ACHN (cell line): ENCODE data around the gene PTBP3.
A peak's percentile ranks its signal among the peaks of the same experiment; 100 is the strongest.
"Not testable (repeated sequence)": the region's sequence is repeated elsewhere in the genome, so short reads cannot be mapped to it uniquely, and the experiment has no call there.

ENCODE experiments used
- DNase-seq: peaks from one replicate; pipeline ENCODE4 v3.0.0-alpha.2; 2015
- in situ Hi-C: cut with HindIII; loops from 2 replicates; pipeline ENCODE4 v1.10.0; 2017; ENCODE audit warnings: low sequenced_read_pairs, low pct_ligation_motif_present, low pct_unique_long_range_greater_than_20kb

Gene PTBP3

DNA sequence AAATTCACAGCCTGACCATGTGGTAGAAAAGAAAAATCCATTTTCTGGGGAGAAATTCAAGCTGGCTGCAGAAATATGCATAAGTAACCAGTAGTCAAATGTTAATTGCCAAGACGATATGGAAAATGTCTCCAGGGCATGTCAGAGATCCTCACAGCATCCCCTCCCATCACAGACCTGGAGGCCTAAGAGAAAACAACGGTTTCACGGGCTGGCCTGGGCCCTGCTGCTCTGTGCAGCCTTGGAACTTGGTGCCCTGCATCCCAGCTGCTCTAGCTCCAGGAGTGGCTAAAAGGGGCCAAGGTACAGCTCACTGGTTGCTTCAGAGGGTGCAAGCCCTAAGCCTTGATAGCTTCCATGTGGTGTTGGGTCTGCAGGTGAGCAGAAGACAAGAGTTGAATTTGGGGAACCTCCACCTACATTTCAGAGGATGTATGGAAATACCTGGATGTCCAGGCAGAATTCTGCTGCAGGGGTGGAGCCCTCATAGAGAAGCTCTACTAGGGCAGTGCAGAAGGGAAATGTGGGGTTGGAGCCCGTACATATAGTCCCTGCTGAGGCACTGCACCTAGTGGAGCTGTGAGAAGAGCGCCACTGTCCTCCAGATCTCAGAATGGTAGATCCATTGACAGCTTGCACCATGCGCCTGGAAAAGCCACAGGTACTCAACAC, 49.7 kb downstream of the PTBP3 start:
- DNase-seq = peak; percentile 20
- in situ Hi-C loops = no loop called here

DNA sequence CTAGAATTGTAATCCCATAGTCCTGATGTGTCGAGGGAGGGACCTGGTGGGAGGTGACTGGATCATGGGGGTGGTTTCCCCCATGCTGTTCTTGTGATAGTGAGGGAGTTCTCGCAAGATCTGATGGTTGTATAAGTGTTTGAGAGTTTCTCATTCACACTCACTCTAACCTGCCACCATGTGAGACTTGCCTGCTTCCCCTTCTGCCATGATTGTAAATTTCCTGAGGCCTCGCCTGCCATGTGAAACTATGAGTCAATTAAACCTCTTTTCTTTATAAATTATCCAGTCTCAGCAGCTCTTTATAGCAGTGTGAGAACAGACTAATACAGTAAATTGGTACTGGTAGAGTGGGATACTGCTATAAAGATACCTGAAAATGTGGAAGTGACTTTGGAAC, 50.6 kb downstream of the PTBP3 start:
- in situ Hi-C loops, DNase-seq: not testable (repeated sequence)

DNA sequence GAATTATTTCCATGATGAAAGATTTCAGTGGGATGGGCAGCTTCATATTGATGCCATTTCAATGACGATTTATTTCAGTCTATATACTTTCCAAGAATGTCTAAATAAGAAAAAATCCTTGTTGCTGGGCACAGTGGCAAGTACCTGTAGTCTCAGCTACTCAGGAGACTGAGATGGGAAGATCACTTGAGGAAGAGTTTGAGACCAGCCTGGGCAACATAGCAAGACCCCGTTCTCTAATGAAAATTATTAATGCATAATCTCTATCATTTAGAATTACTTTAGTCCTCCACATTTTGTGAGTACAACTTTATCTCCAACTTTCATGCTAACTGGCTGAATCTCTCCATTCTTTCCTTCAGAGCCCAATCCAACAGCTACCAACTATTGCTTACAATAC, 52.5 kb downstream of the PTBP3 start:
- in situ Hi-C loops = no loop called here
- DNase-seq = no peak

DNA sequence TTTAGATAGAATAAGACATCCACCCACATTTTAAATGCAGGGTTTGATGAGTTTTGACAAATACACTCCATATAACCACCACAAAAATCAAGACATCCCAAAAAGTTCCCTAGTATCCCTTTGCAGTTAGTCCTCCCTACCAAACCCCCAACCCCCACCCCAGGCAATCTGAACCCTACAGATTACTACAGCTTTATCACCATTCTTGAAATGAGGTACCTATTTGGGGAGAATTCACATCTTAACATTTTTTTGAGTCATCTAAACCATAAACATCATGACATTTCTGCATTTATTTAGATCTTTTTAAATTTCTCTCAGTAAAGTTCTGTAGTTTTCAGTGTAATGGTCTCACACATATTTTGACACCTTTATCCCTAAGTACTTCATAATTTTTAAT, 53.9 kb downstream of the PTBP3 start:
- in situ Hi-C loops = no loop called here
- no peak for DNase-seq

DNA sequence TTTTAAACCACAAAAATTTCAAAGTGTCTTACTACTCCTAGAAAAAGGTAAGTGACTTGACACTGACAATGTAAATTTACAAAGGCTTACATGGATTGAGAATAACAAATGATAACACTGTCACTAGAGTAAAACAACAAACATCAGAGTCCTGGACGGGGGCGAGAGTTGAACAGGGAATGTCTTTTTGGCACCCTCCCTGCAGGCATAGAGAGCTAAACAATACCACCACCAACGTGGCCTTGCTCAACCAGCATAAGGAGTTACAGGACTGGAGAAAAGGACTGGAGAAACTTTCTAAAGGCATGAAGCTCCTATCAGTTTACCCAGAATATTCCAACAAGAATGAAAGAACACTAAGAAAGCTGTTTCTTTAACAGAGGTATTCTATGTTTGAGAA, 55.3 kb downstream of the PTBP3 start:
- in situ Hi-C loops = no loop called here
- no peak for DNase-seq

DNA sequence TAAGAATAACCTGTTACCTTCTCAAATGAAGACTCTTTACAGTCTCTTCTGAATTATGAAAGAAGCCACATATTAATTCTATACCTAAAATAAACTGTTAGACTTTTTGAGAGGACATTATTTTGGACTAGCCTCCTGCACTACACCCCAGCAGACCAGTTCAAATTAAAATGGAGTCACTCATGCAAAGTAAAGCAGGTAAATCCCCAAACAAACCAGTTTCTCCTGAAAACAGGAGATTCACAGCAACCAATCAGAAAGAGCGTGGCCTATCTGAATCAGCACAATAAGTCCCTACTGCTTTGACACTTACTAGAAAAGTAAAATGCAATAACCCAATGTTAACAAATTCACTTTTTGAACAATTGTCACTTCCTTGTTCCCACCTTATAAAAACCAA, 58.8 kb downstream of the PTBP3 start:
- no peak for DNase-seq
- in situ Hi-C loops = no loop called here

DNA sequence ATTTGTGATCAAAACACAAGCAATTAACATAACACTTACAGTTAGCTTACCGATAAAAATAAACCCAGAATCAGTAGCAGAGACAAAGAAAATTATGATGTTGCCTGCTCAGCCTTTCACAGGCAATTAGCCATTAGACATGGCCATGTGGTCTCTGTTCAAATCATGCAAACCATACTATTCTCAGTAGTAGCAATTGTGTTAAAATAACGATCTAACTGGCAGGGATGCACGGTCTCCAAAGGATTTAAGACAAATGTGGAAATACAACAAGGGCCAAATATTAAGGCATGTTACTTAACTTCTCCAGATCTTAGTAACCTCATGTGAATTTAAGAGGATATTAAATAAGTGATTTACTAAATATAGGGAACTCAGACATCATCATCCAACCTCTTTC, 59.5 kb downstream of the PTBP3 start:
- in situ Hi-C loops = no loop called here
- no peak for DNase-seq

DNA sequence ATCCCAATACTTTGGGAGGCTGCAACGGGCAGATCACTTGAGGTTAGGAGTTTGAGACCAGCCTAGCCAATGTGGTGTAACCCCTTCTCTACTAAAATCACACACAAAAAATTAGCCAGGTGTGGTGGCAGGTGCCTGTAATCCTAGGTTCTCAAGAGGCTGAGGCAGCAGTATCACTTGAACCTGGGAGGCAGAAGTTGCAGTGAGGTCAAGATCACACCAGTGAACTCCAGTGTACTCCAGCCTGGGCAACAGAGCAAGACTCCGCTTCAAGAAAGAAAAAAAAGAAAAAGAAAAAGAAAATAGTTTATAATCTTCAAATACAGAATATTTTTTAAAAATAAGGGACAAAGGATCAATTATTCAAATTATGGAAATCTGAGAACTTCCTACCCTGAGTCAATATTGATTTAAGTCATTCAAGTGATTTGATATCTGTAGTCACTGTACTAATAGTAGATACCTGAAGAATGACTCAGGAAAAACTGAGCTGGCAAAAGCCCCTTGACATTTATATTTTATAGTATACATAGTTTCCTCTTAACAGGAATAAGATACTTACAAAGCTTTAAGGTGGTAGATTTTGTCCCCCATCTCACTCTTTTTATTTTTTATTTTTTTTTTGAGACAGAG, 61.8 kb downstream of the PTBP3 start:
- no peak for DNase-seq
- in situ Hi-C loops = no loop called here

DNA sequence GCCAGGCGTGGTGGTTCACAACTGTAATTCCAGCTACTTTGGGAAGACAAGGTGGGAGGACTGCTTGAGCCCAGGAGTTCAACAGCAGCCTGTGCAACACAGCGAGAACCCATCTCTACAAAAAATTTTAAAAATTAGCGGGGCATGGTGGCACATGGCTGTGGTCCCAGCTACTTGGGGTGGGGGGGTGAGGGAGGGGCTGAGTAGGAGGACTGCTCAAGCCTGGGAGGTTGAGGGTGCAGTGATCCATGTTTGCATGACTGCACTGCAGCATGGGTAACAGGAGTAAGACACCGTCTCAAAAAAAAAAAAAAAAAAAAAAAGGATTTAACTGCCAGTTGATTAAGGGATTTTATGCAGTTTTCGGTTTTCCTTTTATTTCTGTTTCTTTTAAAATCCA, 65.0 kb downstream of the PTBP3 start:
- in situ Hi-C loops = no loop called here

DNA sequence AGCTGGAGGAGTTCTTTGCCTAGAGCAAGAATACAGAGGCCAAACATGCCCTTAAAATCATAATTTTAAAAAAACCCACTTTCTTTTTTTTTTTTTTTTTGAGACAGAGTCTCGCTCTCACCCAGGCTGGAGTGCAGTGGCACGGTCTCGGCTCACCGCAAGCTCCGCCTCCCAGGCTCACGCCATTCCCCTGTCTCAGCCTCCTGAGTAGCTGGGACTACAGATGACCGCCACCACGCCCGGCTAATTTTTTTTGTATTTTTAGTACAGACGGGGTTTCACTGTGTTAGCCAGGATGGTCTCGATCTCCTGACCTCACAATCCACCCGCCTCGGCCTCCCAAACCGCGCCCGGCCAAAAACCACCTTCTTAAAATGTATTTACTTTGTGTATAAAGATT, 66.3 kb downstream of the PTBP3 start:
- in situ Hi-C loops, DNase-seq: not testable (repeated sequence)

More for the DNA sequence above, 65.0 kb downstream of the PTBP3 start:
- DNase-seq = no peak

DNA sequence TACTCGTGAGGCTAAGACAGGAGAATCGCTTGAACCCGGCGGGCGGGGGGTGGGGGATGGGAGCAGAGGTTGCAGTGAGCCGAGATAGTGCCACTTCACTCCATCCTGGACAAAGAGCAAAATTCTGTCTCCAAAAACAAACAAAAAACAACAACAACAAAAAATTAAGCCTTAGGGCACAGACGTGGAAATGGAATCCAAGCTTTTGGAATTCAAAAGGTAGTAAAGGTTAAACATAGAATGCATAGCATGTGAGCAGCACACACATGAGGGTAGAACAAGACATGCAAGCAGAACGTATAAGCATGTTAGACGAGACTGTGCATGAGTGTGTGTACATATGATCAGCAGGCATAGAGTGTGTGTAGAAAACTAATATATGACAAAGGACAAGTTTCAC, 68.0 kb downstream of the PTBP3 start:
- in situ Hi-C loops = no loop called here
- no peak for DNase-seq

DNA sequence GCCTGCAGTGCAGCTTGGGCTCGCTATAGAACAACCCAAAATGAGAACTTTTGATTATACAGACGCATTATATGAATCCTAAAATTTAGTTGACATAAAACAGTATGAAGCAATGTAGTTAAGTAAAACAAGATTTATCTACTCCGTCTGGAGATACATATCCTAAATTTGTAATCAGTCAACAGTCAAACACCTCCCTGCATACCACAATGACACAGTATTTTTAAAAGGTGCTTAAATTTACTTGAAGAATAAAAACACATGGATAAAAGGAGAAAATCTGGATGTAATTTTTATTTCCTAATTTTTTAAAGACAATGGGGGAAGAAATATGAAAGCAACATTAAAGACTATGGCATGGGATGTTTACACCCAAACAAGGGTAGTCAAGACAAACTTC, 70.8 kb downstream of the PTBP3 start:
- DNase-seq = no peak
- in situ Hi-C loops = no loop called here

DNA sequence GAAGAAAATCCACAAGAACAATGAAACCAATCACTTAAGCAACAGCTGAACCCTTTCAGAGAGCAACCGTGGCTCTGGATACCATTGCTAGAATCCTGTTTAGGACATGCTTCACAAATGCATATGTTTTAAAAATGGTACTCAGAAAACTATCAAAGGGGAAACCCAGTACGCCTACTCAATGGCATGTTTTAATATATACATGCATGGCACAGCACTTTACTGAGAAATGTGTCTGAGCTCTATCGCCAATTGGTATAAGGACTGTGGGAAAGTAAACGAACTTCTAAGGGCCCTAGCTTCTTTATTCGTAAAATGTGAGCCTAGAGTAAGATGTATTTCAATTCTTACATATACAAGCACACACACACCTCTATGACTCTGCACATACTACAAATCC, 72.3 kb downstream of the PTBP3 start:
- DNase-seq = no peak
- in situ Hi-C loops = no loop called here

DNA sequence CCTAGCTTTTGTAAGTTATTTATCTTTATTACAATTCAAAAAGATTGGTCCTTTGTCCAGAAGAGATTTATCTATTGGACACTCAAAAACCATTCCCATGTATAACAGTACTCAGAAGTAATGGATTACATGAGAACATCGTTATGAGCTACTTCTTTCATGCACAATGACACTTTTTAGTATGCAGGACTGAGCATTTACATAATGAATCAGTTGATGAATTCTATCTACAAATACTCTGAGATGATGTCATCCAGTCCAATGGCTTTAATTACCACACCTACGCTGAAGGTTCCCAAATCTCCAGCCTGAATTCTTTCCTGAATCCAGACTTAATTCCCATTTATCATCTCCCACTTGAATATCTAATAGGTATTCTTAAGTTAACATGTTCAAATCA, 75.3 kb downstream of the PTBP3 start:
- in situ Hi-C loops = no loop called here
- DNase-seq = no peak

DNA sequence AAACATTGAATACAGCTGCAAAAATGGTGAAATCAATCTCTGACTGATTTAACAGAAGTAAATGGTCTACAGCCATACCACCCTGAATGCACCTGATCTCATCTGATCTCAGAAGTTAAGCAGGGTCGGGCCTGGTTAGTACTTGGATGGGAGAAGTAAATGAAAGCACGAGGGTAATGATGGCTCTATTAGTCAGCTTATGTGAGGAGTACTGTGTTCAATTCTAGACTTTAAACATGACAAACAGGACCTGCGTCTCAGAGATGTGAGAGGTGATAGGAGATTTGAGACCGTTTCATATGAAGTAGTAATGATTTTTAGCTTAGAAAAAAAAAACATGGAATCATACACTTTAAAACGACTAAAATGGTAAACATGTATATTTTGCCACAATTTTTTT, 81.2 kb downstream of the PTBP3 start:
- in situ Hi-C loops = no loop called here
- DNase-seq = no peak

DNA sequence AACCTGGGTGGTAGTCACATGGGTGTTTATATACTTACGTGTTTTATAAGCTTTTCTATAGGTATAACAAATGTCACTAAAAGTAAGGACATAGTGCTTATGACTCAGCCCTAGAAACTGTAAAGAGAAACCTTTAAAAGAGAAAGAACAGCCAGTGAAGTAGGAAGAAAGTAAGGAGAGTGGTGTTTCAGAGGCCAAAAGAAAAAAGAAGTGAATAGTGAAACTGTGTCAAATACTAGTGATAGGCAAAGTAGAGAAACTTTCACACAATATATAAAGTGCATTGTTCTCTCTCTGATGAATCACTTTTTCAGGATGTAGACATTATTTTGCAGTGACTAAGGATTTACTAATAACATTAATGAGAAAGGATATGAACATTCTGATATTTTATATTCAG, 84.1 kb downstream of the PTBP3 start:
- in situ Hi-C loops = no loop called here
- DNase-seq = no peak

DNA sequence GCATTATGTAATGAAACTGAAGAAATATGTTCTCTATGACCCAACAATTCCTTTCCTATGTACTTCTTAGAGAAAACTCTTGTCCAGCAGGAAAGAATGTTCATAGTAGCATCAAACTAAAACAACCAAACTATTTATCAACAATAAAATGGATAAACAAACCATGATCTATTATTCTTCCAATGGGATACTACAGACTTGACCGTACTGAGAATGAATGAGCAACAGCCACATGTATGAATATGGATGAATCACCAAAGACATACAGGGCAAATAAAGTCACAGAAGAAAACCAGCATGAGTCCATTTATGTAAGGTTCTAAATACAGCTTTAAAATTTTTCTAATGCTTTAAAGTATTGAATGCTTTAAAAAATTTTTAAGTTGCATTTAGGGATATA, 84.7 kb downstream of the PTBP3 start:
- no peak for DNase-seq
- in situ Hi-C loops = no loop called here

DNA sequence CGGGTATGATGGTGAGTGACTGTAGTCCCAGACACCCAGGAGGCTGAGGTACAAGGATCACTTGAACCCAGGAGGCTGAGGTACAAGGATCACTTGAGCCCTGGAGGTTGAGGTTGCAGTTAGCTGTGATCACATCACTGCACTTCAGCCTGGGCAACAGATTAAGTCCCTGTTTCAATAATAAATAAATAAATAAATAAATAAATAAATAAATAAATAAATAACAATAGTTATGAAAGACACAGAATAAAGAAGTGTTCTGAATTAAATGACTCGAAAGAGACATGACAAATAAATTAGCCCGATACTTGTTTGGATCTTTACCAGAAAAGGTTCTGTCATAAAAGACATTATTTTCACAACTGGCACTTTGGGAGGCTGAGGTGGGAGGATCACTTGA, 86.3 kb downstream of the PTBP3 start:
- in situ Hi-C loops = no loop called here
- DNase-seq = no peak

DNA sequence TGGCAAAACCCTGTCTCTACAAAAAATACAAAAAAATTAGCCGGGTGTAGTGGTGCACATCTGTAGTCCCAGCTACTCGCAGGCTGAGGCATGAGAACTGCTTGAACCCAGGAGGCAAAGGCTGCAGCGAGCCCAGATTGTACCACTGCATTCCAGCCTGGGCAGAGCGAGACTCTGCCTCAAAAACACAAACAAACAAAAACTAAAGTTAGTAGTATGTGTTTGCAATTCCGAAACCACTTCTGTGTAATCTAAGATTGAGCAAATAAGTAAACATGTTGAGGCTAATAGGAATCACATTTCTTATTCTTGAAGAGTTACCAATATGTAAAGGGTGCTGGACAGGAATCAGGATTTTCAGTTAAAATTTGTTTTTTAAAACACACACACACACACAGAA, 88.3 kb downstream of the PTBP3 start:
- in situ Hi-C loops = no loop called here
- DNase-seq = no peak

DNA sequence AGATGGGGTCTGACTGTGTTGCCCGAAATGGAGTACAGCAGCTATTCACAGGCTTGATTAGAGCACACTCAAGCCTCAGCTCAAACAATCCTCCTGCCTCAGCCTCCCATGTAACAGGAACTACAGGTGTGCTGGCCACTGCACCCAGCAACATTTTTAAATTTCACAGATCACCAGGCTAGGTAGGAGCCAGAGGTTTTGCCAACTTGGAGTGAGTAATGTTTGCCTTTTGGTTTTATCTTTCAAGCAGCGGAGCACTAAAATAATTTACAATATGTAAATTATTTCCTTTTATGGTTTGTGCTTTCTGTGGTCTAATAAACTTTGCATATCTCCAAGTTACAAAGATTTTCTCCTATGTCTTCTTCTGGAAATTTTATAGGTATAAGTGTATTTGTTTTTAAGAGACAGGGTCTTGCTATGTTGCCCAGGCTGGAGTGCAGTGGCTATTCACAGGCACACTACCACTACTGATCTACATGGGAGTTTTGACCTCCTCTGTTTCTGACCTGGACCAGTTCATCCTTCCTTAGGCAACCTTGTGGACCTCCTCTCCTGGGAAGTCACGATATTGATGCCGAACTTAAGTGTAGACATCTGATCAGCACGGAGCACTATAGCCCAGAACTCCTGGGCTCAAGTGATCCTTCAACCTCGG, 91.1 kb downstream of the PTBP3 start:
- in situ Hi-C loops = no loop called here
- no peak for DNase-seq
